HG03066 (cell line): ENCODE results near the gene RNF208.
"Not testable (repeated sequence)": the region's sequence is repeated elsewhere in the genome, so short reads cannot be mapped to it uniquely, and the experiment has no call there.

Source experiments
- ATAC-seq: cut with Tn5 transposase; IDR thresholded peaks from one replicate; pipeline ENCODE4 v1.9.1; 2021; ENCODE audit warnings: low read depth; ENCODE audit not compliant: unreplicated experiment

The RNF208 gene

DNA sequence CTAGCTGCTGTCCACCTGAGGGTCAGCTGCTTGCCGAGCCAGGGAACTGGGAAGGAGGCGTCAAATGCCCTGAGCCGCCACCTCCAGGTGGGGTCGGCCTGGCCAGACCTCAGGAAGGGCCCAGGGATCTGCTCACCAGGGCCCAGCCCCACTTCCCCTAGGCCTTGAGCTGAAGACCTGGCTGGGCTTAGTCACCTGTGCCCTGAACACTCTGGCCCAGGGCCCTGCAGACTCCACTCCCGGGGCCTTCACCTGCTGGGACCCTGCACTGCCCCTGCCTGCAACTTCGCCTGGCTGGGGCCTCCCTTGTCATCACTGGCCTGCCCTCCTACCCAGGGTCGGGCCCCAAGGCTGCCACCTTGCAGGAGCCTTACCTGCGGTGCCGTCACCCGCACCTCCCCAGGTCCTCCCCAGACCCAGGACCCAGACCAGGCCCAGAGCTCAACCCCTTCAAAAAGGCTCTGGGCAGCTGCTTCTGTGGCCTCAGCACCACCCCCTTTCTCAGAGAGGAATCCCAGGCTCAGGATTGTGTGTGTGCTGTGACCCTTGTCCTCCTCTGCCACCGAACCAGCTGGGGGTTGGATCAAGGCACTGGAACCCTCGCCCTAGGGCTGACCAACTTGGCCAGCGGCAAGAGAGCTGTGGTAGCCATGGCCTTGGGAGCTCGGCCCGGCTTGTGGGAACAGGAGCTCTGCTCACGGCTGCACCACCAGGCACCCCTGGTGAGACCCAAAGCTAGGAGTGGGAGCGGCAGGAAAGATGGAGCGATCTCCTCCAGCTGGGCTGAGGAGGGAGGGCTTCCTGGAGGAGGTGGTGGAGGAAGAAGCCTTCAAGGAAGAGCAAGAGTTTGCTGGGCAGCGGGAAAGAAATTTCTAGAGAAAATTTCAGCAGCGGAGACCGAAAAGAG is 31.9 kb upstream of the RNF208 start:
- no peak for ATAC-seq

- ATAC-seq, result no peak
Measured at GRCh38 chr9:137252555-137253506, 30.8 kb upstream of the RNF208 start.

DNA sequence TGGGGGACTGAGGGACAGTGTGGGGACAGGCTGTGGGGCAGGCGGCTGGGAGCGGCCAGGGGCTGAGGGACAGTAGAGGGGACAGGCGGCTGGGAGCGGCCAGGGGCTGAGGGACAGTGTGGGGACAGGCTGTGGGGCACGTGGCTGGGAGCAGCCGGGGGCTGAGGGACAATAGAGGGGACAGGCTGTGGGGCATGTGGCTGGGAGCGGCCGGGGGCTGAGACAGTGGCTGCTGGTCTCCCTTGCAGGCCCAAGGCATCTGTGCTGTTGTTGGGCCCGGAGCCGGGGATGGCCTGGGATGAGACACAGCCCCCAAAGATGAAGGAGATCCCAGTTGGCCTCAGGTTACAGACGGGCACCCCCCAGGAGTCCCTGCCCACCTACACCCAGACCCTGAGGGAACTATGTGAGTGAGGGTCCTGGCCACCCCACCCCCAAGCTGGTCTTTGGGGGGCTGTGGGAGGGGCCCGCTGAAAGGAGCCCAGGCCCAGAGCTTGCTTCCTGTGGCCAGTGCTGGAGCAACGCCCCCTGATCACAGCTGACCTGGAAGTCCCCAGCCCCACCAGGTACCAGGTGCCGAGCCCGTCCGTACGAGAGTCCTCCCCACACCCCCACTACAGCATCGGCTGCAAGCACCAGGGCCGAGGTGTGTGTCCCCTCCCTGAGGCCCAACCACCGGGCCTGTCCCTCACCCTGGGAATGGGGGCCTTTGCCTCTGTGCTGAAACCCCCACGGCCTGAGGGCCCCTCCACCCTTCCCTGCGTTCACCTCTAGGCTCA is 29.6 kb upstream of the RNF208 start:
- no peak for ATAC-seq

- ATAC-seq, result no peak
Measured at GRCh38 chr9:137251194-137251461, 29.1 kb upstream of the RNF208 start, which contains the start of gene STPG3. STPG3 (plus strand) TSS chr9:137251286; CDS start chr9:137251287, 1 bp downstream.

DNA sequence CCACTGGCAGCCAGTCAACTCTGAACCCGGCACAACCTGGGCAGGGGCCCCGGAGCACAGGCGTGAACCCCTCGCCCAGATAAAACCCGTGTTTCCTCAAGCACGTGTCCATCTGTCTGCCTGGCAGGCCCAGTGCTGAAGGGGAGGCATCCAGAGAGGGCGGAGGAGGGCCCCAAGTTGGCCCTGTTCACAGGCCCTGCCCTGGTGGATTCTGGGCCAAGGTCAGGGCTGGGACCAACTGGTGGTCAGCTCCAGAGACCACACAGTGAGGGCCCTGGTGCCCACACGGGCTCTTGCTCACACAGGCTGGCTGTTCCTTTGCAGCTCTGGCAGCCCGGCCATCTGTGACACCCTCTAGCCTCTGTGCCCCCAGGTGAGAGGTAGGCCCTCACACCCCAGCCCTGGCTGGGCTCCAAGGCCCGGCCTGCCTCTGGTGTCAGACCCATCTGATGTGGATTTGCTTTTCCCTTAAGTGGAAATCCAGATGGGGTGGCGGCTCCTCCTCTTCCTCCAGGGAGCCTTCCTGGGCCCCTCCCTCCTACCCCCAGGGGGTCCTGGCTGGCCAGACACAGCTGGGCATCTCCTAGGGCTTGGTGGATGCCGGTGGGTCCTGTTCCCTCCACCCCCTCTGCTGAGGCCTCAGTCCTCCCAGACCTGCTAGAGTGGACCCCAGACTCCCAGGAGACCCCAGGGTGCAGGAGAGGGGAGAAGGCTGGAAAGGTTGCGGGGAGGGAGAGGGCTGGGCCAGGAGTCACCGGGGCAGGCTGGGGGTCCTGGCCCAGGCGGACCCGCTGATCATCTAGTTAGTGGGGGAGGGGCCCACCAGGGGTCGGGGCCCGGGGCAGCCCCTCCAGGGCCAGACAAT is 28.5 kb upstream of the RNF208 start:
- no peak for ATAC-seq

GRCh38 chr9:137247916-137248175 is 25.8 kb upstream of the RNF208 start:
- ATAC-seq, result no peak

GRCh38 chr9:137247135-137247915 is 25.3 kb upstream of the RNF208 start:
- ATAC-seq, result no peak

DNA sequence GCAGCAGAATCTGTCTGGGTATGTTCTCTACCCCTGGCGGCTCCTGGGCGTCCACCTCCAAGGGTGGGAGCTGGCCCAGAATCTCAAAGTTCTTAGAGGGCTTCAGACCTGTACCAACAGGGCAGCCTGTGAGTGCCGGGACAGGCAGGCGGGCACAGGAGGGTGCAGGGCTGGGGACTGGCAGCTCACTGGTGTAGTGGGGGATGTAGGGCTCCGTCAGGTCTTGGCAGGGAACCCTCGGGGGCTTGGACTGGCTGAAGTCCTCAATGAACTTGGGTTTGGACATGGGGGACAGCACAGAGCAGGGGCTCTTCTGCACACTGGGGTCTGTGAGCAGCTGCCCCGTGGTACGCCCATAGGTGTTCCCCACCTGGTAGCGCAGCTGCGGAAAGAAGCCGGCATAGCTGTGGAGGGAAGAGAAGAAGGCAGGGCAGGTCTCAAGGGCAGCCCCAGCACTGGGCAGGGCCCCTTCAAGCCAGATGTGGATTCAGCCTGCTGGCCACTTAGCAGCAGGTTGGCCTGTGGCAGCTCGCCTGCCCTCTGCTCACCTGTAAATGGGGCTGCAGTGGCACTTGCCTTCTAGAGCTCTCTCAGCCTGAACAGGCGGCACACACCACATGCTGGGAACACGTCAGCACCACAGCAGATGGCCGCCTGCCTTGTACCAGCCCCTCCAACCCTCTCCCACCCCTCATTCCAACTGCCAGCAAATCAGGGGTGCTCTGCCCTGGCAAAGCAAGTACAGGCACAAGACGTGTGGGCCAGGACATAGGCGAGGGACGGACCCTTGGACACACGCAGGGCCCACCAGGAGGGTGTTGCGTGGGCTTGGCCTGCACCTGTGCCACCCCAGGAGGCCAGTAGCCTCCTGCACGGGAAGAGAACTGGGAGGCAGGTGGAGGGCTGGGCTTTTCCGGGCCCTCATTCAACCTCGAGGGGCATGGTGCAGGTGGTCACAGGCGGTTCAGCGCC is 23.7 kb upstream of the RNF208 start:
- no peak for ATAC-seq

DNA sequence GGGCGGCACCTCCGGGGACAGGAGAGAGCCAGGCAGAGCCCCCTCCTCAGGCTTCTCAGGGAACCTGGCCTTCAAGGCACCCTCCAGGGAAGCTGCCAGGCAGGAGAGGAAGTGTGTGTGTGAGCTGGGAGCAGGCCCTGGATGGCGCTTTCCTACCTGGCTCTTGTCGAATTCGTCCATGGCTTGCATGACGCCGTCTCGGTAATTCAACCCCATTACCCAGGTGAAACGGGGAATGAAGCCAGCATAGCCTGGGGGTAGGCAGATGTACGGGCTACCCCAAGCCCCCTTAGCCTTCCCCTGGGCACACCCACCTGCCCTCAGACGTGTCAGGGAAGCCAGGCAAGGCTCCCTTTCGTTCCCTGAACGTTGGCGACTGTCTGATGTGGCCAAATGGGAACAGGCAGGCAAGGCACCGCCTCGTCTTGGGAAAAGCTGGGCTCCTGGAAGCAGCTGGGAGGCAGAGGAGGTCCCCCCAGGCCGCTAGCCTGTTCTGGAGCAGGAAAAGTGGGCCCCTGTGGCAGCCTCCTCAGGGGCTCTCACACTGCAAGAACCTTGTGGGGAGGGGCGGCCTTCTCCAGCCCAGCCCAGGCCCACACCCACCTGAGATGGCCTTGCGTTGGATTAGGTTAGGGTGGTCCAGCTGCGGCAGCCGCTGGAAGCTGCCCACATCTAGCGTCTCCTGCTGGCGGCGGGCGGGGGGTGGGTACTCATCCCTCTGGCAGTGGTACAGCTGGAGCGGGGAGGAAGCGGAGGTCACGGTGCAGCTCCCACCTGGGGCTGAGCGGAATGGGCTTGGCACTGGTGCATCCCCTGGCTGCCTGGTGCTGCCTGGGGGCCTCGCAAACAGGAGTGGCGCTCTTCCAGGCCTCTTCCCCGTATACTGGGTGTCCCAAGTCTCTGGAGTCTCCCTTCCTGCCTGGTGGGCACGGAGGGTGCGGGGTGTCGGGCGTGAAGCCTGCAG is 22.7 kb upstream of the RNF208 start:
- no peak for ATAC-seq

- no peak for ATAC-seq
Measured at GRCh38 chr9:137243626-137244485, 21.8 kb upstream of the RNF208 start.

DNA sequence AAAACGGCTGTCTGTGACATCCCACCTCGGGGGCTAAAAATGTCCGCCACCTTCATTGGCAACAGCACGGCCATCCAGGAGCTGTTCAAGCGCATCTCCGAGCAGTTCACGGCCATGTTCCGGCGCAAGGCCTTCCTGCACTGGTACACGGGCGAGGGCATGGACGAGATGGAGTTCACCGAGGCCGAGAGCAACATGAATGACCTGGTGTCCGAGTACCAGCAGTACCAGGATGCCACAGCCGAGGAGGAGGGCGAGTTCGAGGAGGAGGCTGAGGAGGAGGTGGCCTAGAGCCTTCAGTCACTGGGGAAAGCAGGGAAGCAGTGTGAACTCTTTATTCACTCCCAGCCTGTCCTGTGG is 21.2 kb upstream of the RNF208 start:
- ATAC-seq, result not testable (repeated sequence)

DNA sequence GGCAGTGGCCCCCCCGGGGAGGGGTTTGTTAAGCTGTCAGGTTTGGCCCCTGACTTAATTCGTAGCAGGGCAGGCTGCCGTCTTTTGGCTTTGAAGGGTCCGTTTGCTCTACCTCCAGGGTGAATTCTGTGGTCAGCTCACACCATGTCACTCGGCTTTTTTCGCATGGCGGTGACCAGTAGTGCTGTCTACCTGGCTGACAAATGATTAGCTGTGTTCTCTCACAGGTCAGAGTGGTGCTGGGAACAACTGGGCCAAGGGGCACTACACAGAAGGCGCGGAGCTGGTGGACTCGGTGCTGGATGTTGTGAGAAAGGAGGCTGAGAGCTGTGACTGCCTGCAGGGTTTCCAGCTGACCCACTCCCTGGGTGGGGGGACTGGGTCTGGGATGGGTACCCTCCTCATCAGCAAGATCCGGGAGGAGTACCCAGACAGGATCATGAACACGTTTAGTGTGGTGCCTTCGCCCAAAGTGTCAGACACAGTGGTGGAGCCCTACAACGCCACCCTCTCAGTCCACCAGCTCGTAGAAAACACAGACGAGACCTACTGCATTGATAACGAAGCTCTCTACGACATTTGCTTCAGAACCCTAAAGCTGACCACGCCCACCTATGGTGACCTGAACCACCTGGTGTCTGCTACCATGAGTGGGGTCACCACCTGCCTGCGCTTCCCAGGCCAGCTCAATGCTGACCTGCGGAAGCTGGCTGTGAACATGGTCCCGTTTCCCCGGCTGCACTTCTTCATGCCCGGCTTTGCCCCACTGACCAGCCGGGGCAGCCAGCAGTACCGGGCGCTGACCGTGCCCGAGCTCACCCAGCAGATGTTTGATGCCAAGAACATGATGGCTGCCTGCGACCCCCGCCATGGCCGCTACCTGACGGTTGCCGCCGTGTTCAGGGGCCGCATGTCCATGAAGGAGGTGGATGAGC is 20.5 kb upstream of the RNF208 start:
- ATAC-seq, result no peak

GRCh38 chr9:137241490-137242268 is 19.6 kb upstream of the RNF208 start:
- peak; percentile 10 for ATAC-seq

GRCh38 chr9:137240841-137241489 is 18.9 kb upstream of the RNF208 start, which contains the start of gene TUBB4B:
TUBB4B (plus strand) TSS chr9:137241287; CDS start chr9:137241361, 74 bp downstream.
- peak; percentile 84 for ATAC-seq
